A549 (cell line): ENCODE results near the gene COL11A2. TPM values are rescaled to one million over a fixed set of nuclear protein-coding genes. Genes with fewer than 3 reads are reported as not detected.

Experiments
- ATAC-seq, 2 experiments: fragments of 200-7000 bp in 1 of 2; fragments of >200 bp in 1 of 2; cut with Nextera tagmentation in 1 of 2; cut with Tn5 transposase in 1 of 2; 3 replicates each; pipeline versions ENCODE4 v1.8.0 to v1.9.1; 2018 to 2020; ENCODE audit warnings: mild to moderate bottlenecking in 1 of 2, moderate library complexity in 1 of 2
- CTCF ChIA-PET: fragments of 300-600 bp; sonication (Branson Sonifier 250); formaldehyde crosslinking; extraction: SDS; loops from one replicate; lab custom pipeline; 2021; ENCODE audit warnings: antibody characterized with exemption, inconsistent platforms; lab: Yijun Ruan, JAX
- POLR2A ChIA-PET: fragments of 350-600 bp; formaldehyde crosslinking; extraction: SDS; loops from one replicate; lab custom pipeline; 2021; ENCODE audit warnings: antibody characterized with exemption, inconsistent platforms; lab: Yijun Ruan, JAX
- DNase-seq, 2 experiments: peaks; one replicate each; pipeline versions ENCODE4 v3.0.0 to v3.0.0-alpha.2; 2011 to 2016; ENCODE audit warnings: low read depth in 1 of 2, low spot score in 1 of 2
- FAIRE-seq: peaks from 2 replicates; lab custom pipeline; 2011; peaks lifted over from hg19 to GRCh38; lab: Jason Lieb, UNC
- H3K27ac ChIP-seq, 2 experiments: fragments of >200 bp; sonication (Bioruptor Twin); formaldehyde crosslinking; 3 replicates each; pipeline ENCODE4 v1.5.1; 2016 to 2017
- H3K4me1 ChIP-seq: fragments of >200 bp; sonication (Bioruptor Twin); formaldehyde crosslinking; 3 replicates; pipeline ENCODE4 v1.6.1; 2016
- H3K4me2 ChIP-seq: fragments of >200 bp; sonication (Bioruptor Twin); formaldehyde crosslinking; 3 replicates; pipeline ENCODE4 v1.6.1; 2016
- H3K4me3 ChIP-seq: fragments of >200 bp; sonication (Bioruptor Twin); formaldehyde crosslinking; 3 replicates; pipeline ENCODE4 v1.5.1; 2016
- H3K9me3 ChIP-seq: fragments of >200 bp; sonication (Bioruptor Twin); formaldehyde crosslinking; 3 replicates; pipeline ENCODE4 v1.6.1; 2016
- BHLHE40 ChIP-seq: IDR thresholded peaks from 2 replicates; pipeline ENCODE4 v1.6.1; 2012; ENCODE audit warnings: low read depth, low read length, inconsistent platforms
- CEBPB ChIP-seq, 2 experiments: fragments of >200 bp in 1 of 2; sonication (Bioruptor Twin) in 1 of 2; formaldehyde crosslinking in 1 of 2; IDR thresholded peaks; 2 replicates each; pipeline ENCODE4 v1.6.1; 2012 to 2016
- CHD2 ChIP-seq: fragments of 150-350 bp; IDR thresholded peaks from 2 replicates; pipeline ENCODE4 v1.6.1; 2014; ENCODE audit warnings: low read length; ENCODE audit not compliant: partially characterized antibody
- CHD4 ChIP-seq: fragments of 200-600 bp; sonication (generic); IDR thresholded peaks from 2 replicates; pipeline ENCODE4 v1.6.1; 2016; ENCODE audit warnings: antibody characterized with exemption, mild to moderate bottlenecking, borderline replicate concordance
- EHMT2 ChIP-seq: fragments of 200-600 bp; sonication (generic); IDR thresholded peaks from 2 replicates; pipeline ENCODE4 v1.6.1; 2016; ENCODE audit warnings: antibody characterized with exemption, low read depth, mild to moderate bottlenecking, moderate library complexity
- EP300 ChIP-seq, 2 experiments: fragments of >200 bp; sonication (Bioruptor Twin); formaldehyde crosslinking; IDR thresholded peaks; 2 replicates in 1 of 2; 3 replicates in 1 of 2; pipeline ENCODE4 v1.6.1; 2016 to 2017
- FOXS1 ChIP-seq: fragments of 250-450 bp; sonication (Bioruptor Pico); IDR thresholded peaks from 2 replicates; pipeline ENCODE4 v1.5.0; 2020; ENCODE audit warnings: mild to moderate bottlenecking, moderate library complexity
- GATA3 ChIP-seq: IDR thresholded peaks from 2 replicates; pipeline ENCODE4 v1.6.1; 2012; ENCODE audit warnings: borderline replicate concordance
- HEYL ChIP-seq: fragments of 250-450 bp; sonication (Bioruptor Pico); IDR thresholded peaks from 2 replicates; pipeline ENCODE4 v1.8.0; 2021; ENCODE audit warnings: mild to moderate bottlenecking, moderate library complexity
- HMGXB4 ChIP-seq: fragments of 250-450 bp; sonication (Bioruptor Pico); IDR thresholded peaks from 2 replicates; pipeline ENCODE4 v1.5.0; 2021; ENCODE audit warnings: mild to moderate bottlenecking, moderate library complexity, borderline replicate concordance
- HOXB13 ChIP-seq: fragments of 250-450 bp; sonication (Bioruptor Pico); IDR thresholded peaks from 2 replicates; pipeline ENCODE4 v1.5.0; 2020; ENCODE audit warnings: low read depth, mild to moderate bottlenecking, moderate library complexity
- KDM1A ChIP-seq: fragments of 200-600 bp; sonication (generic); IDR thresholded peaks from 2 replicates; pipeline ENCODE4 v1.6.1; 2016; ENCODE audit warnings: low read depth, mild to moderate bottlenecking
- KDM5A ChIP-seq: fragments of 200-600 bp; sonication (generic); IDR thresholded peaks from 2 replicates; pipeline ENCODE4 v1.6.1; 2016; ENCODE audit warnings: antibody characterized with exemption, mild to moderate bottlenecking
- MAX ChIP-seq: IDR thresholded peaks from 2 replicates; pipeline ENCODE4 v1.6.1; 2012
- NFE2L2 ChIP-seq: fragments of 150-350 bp; conservative IDR thresholded peaks from 2 replicates; pipeline ENCODE4 v1.6.1; 2014; ENCODE audit warnings: low read length
- POLR2A ChIP-seq: IDR thresholded peaks from 2 replicates; pipeline ENCODE4 v1.6.1; 2012; ENCODE audit warnings: mild to moderate bottlenecking, low read length
- POLR2AphosphoS2 ChIP-seq: conservative IDR thresholded peaks from 2 replicates; pipeline ENCODE4 v1.6.1; 2012; ENCODE audit warnings: low read length, improper control_type of control experiment, inconsistent platforms
- RAD21 ChIP-seq, 2 experiments: fragments of >200 bp in 1 of 2; sonication (Bioruptor Twin) in 1 of 2; formaldehyde crosslinking in 1 of 2; IDR thresholded peaks in 1 of 2; conservative IDR thresholded peaks in 1 of 2; 2 replicates in 1 of 2; 3 replicates in 1 of 2; pipeline ENCODE4 v1.6.1; 2012 to 2018; ENCODE audit warnings: inconsistent platforms in 1 of 2
- RCOR1 ChIP-seq: fragments of 150-350 bp; IDR thresholded peaks from 2 replicates; pipeline ENCODE4 v1.6.1; 2014; ENCODE audit warnings: antibody characterized with exemption, low read length, low read depth
- RFX5 ChIP-seq: fragments of 450-650 bp; IDR thresholded peaks from 2 replicates; pipeline ENCODE4 v1.7.1; 2014; ENCODE audit warnings: antibody characterized with exemption, mild to moderate bottlenecking, moderate library complexity
- RNF2 ChIP-seq: fragments of 200-600 bp; sonication (generic); IDR thresholded peaks from 2 replicates; pipeline ENCODE4 v1.6.1; 2016; ENCODE audit warnings: low read depth, mild to moderate bottlenecking, antibody characterized with exemption, moderate library complexity, borderline replicate concordance
- SMC3 ChIP-seq: fragments of >200 bp; sonication (Bioruptor Twin); formaldehyde crosslinking; IDR thresholded peaks from 3 replicates; pipeline ENCODE4 v1.6.1; 2018; ENCODE audit warnings: inconsistent platforms
- TFCP2L1 ChIP-seq: fragments of 250-450 bp; sonication (Bioruptor Pico); IDR thresholded peaks from 2 replicates; pipeline ENCODE4 v1.5.0; 2021; ENCODE audit warnings: mild to moderate bottlenecking
- TP53 ChIP-seq: fragments of 250-450 bp; sonication (Bioruptor Pico); IDR thresholded peaks from 2 replicates; pipeline ENCODE4 v1.5.0; 2021; ENCODE audit warnings: mild to moderate bottlenecking, moderate library complexity
- ZFP36 ChIP-seq: fragments of 450-650 bp; IDR thresholded peaks from 2 replicates; pipeline ENCODE4 v1.6.1; 2014; ENCODE audit warnings: borderline replicate concordance; ENCODE audit not compliant: partially characterized antibody
- ZSCAN20 ChIP-seq: fragments of 250-450 bp; sonication (Bioruptor Pico); IDR thresholded peaks from 2 replicates; pipeline ENCODE4 v1.8.0; 2022; ENCODE audit warnings: mild to moderate bottlenecking, moderate library complexity
- WGBS: methylation state at CpG from one replicate; pipeline ENCODE4 v1.1.6; 2017; ENCODE audit errors: missing lambda C conversion rate; 5-methylcytosine and 5-hydroxymethylcytosine counted together
- polyA plus RNA-seq, 4 experiments: library from polyadenylated mRNA; depleted of rRNA in 3 of 4; stranded (reverse); fragments of >200 nt; fragmentation: RNase III in 1 of 4; extraction: RNeasy Plus Mini Kit Qiagen cat#74134 plus additional on column Dnase treatment in 1 of 4; gene quantifications; 2 replicates in 3 of 4; 3 replicates in 1 of 4; pipeline ENCODE4 v1.2.3, GENCODE V29; 2011 to 2017
- TF ChIP-seq, protein P1 (sequence below): fragments of >200 bp; sonication (Bioruptor Twin); formaldehyde crosslinking; IDR thresholded peaks from 3 replicates; pipeline ENCODE4 v1.6.1; 2016
- TF ChIP-seq, protein P2 (sequence below): fragments of 200-600 bp; sonication (generic); IDR thresholded peaks from 2 replicates; pipeline ENCODE4 v1.6.1; 2016; ENCODE audit warnings: antibody characterized with exemption, mild to moderate bottlenecking, moderate library complexity

The COL11A2 gene
- polyA plus RNA-seq, 2 of the 4 experiments (the other 2 are of a cell fraction): 0.66 to 1.3 TPM

GRCh38 chr6:33171880-33172687, 20.2 kb downstream of the COL11A2 start:
- no peak for DNase-seq
- ATAC-seq: peak in 1 of 2 experiments; percentile 16; a peak in 3 of 6 replicates
- FAIRE-seq: no peak
- ChIA-PET POLR2A (no interaction called here), CTCF (interaction anchor here (0.6 to 3.9 kb wide), 27 partner anchors 8 to 757 kb away, joined by 3 to 27 read pairs (median 5); no protein-coding TSS in a partner anchor)
- Histone ChIP-seq H3K4me3 (no peak overlapping the region), H3K4me1 (no peaks in the 10 kb centered on the region), H3K4me2 (no peak overlapping the region), H3K27ac (peak overlapping the region in 1 of 2 experiments; percentile 64; a peak in 1 of 6 replicates), H3K9me3 (no peaks in the 10 kb centered on the region)
- WGBS: 35% methylated on average over 6 of the region's 8 CpGs
- no peak for TF ChIP-seq CHD4
- no peak for TF ChIP-seq RAD21 (conservative IDR thresholded peaks at IDR 0.05 in 1 of 2, IDR thresholded peaks at IDR 0.05 in 1 of 2)
- TF ChIP-seq CEBPB (IDR thresholded peaks at IDR 0.05): no peak
- no peak for TF ChIP-seq KDM5A
- TF ChIP-seq SMC3: no peak
- no peak for TF ChIP-seq KDM1A
- no peak for TF ChIP-seq POLR2A
- no peak for TF ChIP-seq HMGXB4 (CRISPR knock-in tag)
- TF ChIP-seq, protein P1, sequence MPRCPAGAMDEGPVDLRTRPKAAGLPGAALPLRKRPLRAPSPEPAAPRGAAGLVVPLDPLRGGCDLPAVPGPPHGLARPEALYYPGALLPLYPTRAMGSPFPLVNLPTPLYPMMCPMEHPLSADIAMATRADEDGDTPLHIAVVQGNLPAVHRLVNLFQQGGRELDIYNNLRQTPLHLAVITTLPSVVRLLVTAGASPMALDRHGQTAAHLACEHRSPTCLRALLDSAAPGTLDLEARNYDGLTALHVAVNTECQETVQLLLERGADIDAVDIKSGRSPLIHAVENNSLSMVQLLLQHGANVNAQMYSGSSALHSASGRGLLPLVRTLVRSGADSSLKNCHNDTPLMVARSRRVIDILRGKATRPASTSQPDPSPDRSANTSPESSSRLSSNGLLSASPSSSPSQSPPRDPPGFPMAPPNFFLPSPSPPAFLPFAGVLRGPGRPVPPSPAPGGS: no peak
- TF ChIP-seq TFCP2L1 (CRISPR knock-in tag): no peak
- TF ChIP-seq RFX5: no peak
- TF ChIP-seq EHMT2: no peak
- TF ChIP-seq ZFP36: no peak

DNA sequence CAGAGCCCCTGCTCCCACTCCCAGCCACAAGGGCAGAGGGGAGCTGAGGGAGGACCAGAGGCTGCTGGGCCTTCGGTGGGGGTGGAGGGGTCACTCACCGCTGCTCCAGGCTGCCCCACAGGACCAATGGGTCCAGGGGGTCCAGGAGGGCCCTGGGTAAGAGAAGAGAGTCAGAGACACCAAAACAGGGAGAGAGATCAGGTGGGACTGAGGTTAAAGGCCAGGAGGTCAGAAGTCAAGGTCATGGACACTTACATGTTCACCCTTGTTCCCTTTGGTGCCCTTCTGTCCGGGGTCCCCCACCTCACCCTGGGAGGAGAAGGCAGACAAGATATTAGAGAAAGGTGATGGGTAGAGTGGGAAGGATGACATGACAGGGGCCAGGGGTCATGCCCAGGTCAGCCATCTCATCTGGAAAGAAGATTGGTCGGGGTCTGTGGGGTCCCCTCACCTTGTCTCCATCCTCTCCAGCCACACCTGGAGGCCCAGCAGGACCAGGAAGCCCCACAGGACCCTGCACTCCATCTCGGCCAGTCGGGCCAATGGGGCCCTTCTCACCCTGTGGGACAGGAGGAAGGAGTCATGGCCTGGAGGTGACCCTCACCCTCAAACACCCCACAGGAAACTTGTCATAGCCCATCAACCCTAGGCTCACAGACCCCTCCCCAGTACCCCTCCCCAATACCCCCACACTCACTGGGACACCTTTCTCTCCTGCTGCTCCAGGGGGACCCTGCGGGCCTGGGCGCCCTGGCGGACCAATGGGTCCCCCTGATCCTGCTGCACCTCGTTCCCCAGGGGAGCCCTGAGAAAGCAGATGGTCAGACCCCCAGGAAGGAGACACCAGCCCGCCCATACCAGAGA, 21.0 kb downstream of the COL11A2 start:
- TF ChIP-seq RCOR1: no peak
- TF ChIP-seq SMC3: no peak
- TF ChIP-seq MAX: no peak
- no peak for TF ChIP-seq CHD4
- no peak for TF ChIP-seq HOXB13
- no peak for TF ChIP-seq POLR2AphosphoS2
- TF ChIP-seq, protein P2, sequence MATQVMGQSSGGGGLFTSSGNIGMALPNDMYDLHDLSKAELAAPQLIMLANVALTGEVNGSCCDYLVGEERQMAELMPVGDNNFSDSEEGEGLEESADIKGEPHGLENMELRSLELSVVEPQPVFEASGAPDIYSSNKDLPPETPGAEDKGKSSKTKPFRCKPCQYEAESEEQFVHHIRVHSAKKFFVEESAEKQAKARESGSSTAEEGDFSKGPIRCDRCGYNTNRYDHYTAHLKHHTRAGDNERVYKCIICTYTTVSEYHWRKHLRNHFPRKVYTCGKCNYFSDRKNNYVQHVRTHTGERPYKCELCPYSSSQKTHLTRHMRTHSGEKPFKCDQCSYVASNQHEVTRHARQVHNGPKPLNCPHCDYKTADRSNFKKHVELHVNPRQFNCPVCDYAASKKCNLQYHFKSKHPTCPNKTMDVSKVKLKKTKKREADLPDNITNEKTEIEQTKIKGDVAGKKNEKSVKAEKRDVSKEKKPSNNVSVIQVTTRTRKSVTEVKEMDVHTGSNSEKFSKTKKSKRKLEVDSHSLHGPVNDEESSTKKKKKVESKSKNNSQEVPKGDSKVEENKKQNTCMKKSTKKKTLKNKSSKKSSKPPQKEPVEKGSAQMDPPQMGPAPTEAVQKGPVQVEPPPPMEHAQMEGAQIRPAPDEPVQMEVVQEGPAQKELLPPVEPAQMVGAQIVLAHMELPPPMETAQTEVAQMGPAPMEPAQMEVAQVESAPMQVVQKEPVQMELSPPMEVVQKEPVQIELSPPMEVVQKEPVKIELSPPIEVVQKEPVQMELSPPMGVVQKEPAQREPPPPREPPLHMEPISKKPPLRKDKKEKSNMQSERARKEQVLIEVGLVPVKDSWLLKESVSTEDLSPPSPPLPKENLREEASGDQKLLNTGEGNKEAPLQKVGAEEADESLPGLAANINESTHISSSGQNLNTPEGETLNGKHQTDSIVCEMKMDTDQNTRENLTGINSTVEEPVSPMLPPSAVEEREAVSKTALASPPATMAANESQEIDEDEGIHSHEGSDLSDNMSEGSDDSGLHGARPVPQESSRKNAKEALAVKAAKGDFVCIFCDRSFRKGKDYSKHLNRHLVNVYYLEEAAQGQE: no peak
- no peak for TF ChIP-seq EP300 (IDR thresholded peaks at IDR 0.05)
- no peak for TF ChIP-seq CEBPB (IDR thresholded peaks at IDR 0.05)
- TF ChIP-seq ZFP36: no peak
- TF ChIP-seq HEYL (CRISPR knock-in tag): no peak
- TF ChIP-seq BHLHE40: no peak
- TF ChIP-seq CHD2: no peak
- no peak for TF ChIP-seq NFE2L2
- no peak for TF ChIP-seq GATA3
- no peak for TF ChIP-seq FOXS1
- no peak for TF ChIP-seq TP53 (CRISPR knock-in tag)
- TF ChIP-seq ZSCAN20 (CRISPR knock-in tag): no peak
- no peak for TF ChIP-seq RNF2
- no peak for ATAC-seq
- H3K27ac ChIP-seq: no peak overlapping the region
- CTCF ChIA-PET: interaction anchor here (1.1 to 2.3 kb wide), 8 partner anchors 11 to 187 kb away, joined by 3 to 11 read pairs (median 8); no protein-coding TSS in a partner anchor
- H3K4me3 ChIP-seq: no peak overlapping the region
- DNase-seq: no peak
- no peaks in the 10 kb centered on the region for H3K9me3 ChIP-seq
- POLR2A ChIA-PET: no interaction called here
- FAIRE-seq: no peak
- no peaks in the 10 kb centered on the region for H3K4me1 ChIP-seq
- no peak overlapping the region for H3K4me2 ChIP-seq
- 36% methylated on average over 6 of the region's 11 CpGs for WGBS
